ENCODE results near the gene FRMD4A. TPM values are rescaled to one million over a fixed set of nuclear protein-coding genes. Genes with fewer than 3 reads are reported as not detected.
A peak's percentile ranks its signal among the peaks of the same experiment; 100 is the strongest.

The FRMD4A gene
- total and polyA plus RNA-seq, 2 experiments from 2014 or later: 5.4 to 10.3 TPM

DNA sequence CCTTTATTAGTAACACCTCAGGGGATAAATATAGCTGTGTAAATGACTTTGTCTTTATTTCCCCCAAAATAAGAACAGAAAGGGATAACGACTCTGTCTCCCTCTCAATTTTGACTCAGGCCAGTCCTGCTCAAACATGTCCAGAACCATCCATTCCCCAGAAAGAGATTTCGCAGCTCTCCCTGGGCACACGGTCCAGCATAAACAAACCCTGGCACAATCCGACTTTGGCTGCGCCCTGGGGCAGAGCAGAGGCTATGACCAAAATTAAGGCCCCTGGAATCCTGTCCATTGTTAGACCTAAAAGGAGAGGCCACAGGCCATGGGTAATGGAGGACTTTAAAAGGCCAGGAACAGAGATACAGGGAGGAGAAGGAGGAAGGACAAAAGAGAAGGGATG, 644.8 kb downstream of the FRMD4A start:
- no peak overlapping the region for H2AFZ ChIP-seq
- H3K79me2 ChIP-seq: no peaks in the 10 kb centered on the region
- H3K4me1 ChIP-seq (ENCODE audit: insufficient read depth): peaks cover 3% of the 10 kb centered on the region
- no peaks in the 10 kb centered on the region for H3K36me3 ChIP-seq (replicated peaks; ENCODE audit: insufficient read depth, low read depth)
- H3K4me2 ChIP-seq: no peak overlapping the region
- H4K20me1 ChIP-seq (ENCODE audit: insufficient read depth, poor library complexity, severe bottlenecking): no peaks in the 10 kb centered on the region
- DNase-seq (ENCODE audit: low spot score): no peak
- H3K9me3 ChIP-seq (ENCODE audit: low read depth): no peaks in the 10 kb centered on the region
- H3K9me2 ChIP-seq (replicated peaks; ENCODE audit: insufficient read depth): no peaks in the 10 kb centered on the region
- 76% methylated on average over 5 of the region's 5 CpGs for WGBS (ENCODE audit: low lambda C conversion rate, missing lambda C conversion rate)
- TF ChIP-seq EZH2phosphoT487 (IDR thresholded peaks at IDR 0.05; ENCODE audit: low read depth, severe bottlenecking, unreplicated experiment): no peak
- no peak overlapping the region for H3K4me3 ChIP-seq
- H3K27ac ChIP-seq: no peak overlapping the region
- no peaks in the 10 kb centered on the region for H3K27me3 ChIP-seq

- Histone ChIP-seq H3K4me1 (ENCODE audit: insufficient read depth) (peaks cover 3% of the 10 kb centered on the region), H2AFZ (no peak overlapping the region), H3K36me3 (replicated peaks; ENCODE audit: insufficient read depth, low read depth) (no peaks in the 10 kb centered on the region), H3K9me3 (ENCODE audit: low read depth) (no peaks in the 10 kb centered on the region), H4K20me1 (ENCODE audit: insufficient read depth, poor library complexity, severe bottlenecking) (no peaks in the 10 kb centered on the region), H3K27me3 (no peaks in the 10 kb centered on the region), H3K4me3 (no peak overlapping the region), H3K79me2 (no peaks in the 10 kb centered on the region), H3K9me2 (replicated peaks; ENCODE audit: insufficient read depth) (no peaks in the 10 kb centered on the region), H3K27ac (peak overlapping the region; percentile 26), H3K4me2 (peak overlapping the region; percentile 50)
- DNase-seq (ENCODE audit: low spot score): no peak
- WGBS (ENCODE audit: low lambda C conversion rate, missing lambda C conversion rate): 51% methylated on average over 6 of the region's 6 CpGs
- TF ChIP-seq EZH2phosphoT487 (IDR thresholded peaks at IDR 0.05; ENCODE audit: low read depth, severe bottlenecking, unreplicated experiment): no peak
- TF ChIP-seq, protein P1, sequence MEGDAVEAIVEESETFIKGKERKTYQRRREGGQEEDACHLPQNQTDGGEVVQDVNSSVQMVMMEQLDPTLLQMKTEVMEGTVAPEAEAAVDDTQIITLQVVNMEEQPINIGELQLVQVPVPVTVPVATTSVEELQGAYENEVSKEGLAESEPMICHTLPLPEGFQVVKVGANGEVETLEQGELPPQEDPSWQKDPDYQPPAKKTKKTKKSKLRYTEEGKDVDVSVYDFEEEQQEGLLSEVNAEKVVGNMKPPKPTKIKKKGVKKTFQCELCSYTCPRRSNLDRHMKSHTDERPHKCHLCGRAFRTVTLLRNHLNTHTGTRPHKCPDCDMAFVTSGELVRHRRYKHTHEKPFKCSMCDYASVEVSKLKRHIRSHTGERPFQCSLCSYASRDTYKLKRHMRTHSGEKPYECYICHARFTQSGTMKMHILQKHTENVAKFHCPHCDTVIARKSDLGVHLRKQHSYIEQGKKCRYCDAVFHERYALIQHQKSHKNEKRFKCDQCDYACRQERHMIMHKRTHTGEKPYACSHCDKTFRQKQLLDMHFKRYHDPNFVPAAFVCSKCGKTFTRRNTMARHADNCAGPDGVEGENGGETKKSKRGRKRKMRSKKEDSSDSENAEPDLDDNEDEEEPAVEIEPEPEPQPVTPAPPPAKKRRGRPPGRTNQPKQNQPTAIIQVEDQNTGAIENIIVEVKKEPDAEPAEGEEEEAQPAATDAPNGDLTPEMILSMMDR (IDR thresholded peaks at IDR 0.05; ENCODE audit: poor library complexity): no peak
- TF ChIP-seq EZH2 (IDR thresholded peaks at IDR 0.05; ENCODE audit: borderline replicate concordance): no peak
Measured at GRCh38 chr10:13684806-13685482, 645.8 kb downstream of the FRMD4A start.

GRCh38 chr10:13684252-13684791, 646.4 kb downstream of the FRMD4A start:
- H3K9me2 ChIP-seq (replicated peaks; ENCODE audit: insufficient read depth): no peaks in the 10 kb centered on the region
- H3K27ac ChIP-seq: peak overlapping the region; percentile 26
- WGBS (ENCODE audit: low lambda C conversion rate, missing lambda C conversion rate): 75% methylated on average over 17 of the region's 17 CpGs
- H3K9me3 ChIP-seq (ENCODE audit: low read depth): no peaks in the 10 kb centered on the region
- H3K4me2 ChIP-seq: peak overlapping the region; percentile 50
- H3K79me2 ChIP-seq: no peaks in the 10 kb centered on the region
- no peak for DNase-seq (ENCODE audit: low spot score)
- H3K36me3 ChIP-seq (replicated peaks; ENCODE audit: insufficient read depth, low read depth): no peaks in the 10 kb centered on the region
- H3K4me1 ChIP-seq (ENCODE audit: insufficient read depth): peaks cover 3% of the 10 kb centered on the region
- TF ChIP-seq EZH2 (IDR thresholded peaks at IDR 0.05; ENCODE audit: borderline replicate concordance) (no peak), EZH2phosphoT487 (IDR thresholded peaks at IDR 0.05; ENCODE audit: low read depth, severe bottlenecking, unreplicated experiment) (no peak)
- TF ChIP-seq, protein P1 (IDR thresholded peaks at IDR 0.05; ENCODE audit: poor library complexity): no peak
- H4K20me1 ChIP-seq (ENCODE audit: insufficient read depth, poor library complexity, severe bottlenecking): no peaks in the 10 kb centered on the region
- H3K4me3 ChIP-seq: no peak overlapping the region
- H2AFZ ChIP-seq: no peak overlapping the region
- H3K27me3 ChIP-seq: no peaks in the 10 kb centered on the region

DNA sequence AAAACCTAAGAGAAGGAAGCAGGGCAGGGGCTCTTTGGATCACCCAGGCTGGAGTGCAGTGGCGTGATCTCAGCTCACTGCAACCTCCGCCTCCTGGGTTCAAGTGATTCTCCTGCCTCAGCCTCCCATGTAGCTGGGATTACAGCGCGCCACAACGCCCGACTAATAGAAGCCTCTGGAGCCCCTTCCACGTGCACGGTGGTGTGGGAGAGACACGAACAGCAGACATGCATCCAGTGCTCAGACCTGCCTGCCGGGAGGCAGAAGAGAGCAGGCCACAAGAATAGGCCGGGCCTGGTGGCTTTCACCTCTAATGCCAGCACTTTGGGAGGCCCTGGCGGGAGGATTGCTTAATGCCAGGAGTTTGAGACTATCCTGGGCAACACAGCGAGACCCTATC, 647.7 kb downstream of the FRMD4A start:
- 98% methylated on average over 13 of the region's 13 CpGs for WGBS (ENCODE audit: low lambda C conversion rate, missing lambda C conversion rate)
- H3K27ac ChIP-seq: no peak overlapping the region
- H3K4me1 ChIP-seq (ENCODE audit: insufficient read depth): peaks cover 3% of the 10 kb centered on the region
- no peaks in the 10 kb centered on the region for H3K36me3 ChIP-seq (replicated peaks; ENCODE audit: insufficient read depth, low read depth)
- H2AFZ ChIP-seq: no peak overlapping the region
- no peak for TF ChIP-seq EZH2phosphoT487 (IDR thresholded peaks at IDR 0.05; ENCODE audit: low read depth, severe bottlenecking, unreplicated experiment)
- H3K4me3 ChIP-seq: no peak overlapping the region
- no peaks in the 10 kb centered on the region for H3K27me3 ChIP-seq
- no peaks in the 10 kb centered on the region for H4K20me1 ChIP-seq (ENCODE audit: insufficient read depth, poor library complexity, severe bottlenecking)
- no peak for DNase-seq (ENCODE audit: low spot score)
- H3K9me3 ChIP-seq (ENCODE audit: low read depth): no peaks in the 10 kb centered on the region
- H3K9me2 ChIP-seq (replicated peaks; ENCODE audit: insufficient read depth): no peaks in the 10 kb centered on the region
- H3K79me2 ChIP-seq: no peaks in the 10 kb centered on the region
- no peak overlapping the region for H3K4me2 ChIP-seq

Measured in hepatocyte (in vitro differentiated cells).